ENCODE data around the gene NR3C2. TPM values are rescaled to one million over a fixed set of nuclear protein-coding genes. Genes with fewer than 3 reads are reported as not detected.
"Not testable (repeated sequence)": the region's sequence is repeated elsewhere in the genome, so short reads cannot be mapped to it uniquely, and the experiment has no call there.

The NR3C2 gene
- total RNA-seq, 1 donor from 2014 or later = 2.5 TPM

GRCh38 chr4:148090503-148091476, 351.4 kb downstream of the NR3C2 start:
- FAIRE-seq (no peak), DNase-seq (ENCODE audit: low read depth) (no peak)
- Histone ChIP-seq H3K9me3 (ENCODE audit: insufficient read depth, low read depth, low read length) (no peaks in the 10 kb centered on the region), H3K4me1 (ENCODE audit: insufficient read depth, low read length) (no peaks in the 10 kb centered on the region), H4K20me1 (ENCODE audit: insufficient read depth, low read length) (no peaks in the 10 kb centered on the region), H3K27me3 (ENCODE audit: insufficient read depth, low read length) (no peaks in the 10 kb centered on the region), H3K4me3 (ENCODE audit: insufficient read depth, low read depth, low read length) (no peak overlapping the region), H2AFZ (ENCODE audit: low read depth, low read length) (no peak overlapping the region), H3K4me2 (ENCODE audit: low read length) (no peak overlapping the region), H3K36me3 (ENCODE audit: insufficient read depth, low read length) (no peaks in the 10 kb centered on the region), H3K79me2 (ENCODE audit: insufficient read depth, low read length) (no peaks in the 10 kb centered on the region), H3K9ac (ENCODE audit: low read length) (no peak overlapping the region), H3K27ac (ENCODE audit: low read depth, low read length) (no peak overlapping the region)
- Mint-ChIP-seq H3K4me3 (ENCODE audit: unreplicated experiment) (no peak overlapping the region), H3K27me3 (ENCODE audit: low read depth, unreplicated experiment) (no peaks in the 10 kb centered on the region), H3K9me3 (ENCODE audit: unreplicated experiment) (peaks cover 3% of the 10 kb centered on the region), H3K27ac (ENCODE audit: unreplicated experiment) (no peak overlapping the region), H3K4me1 (ENCODE audit: low read depth, unreplicated experiment) (peaks cover 12% of the 10 kb centered on the region), H3K36me3 (ENCODE audit: low read depth, unreplicated experiment) (no peaks in the 10 kb centered on the region)
- TF ChIP-seq EZH2 (IDR thresholded peaks at IDR 0.05; ENCODE audit: insufficient read depth, low read length) = no peak
- no peak for TF ChIP-seq CTCF (IDR thresholded peaks at IDR 0.05; ENCODE audit: insufficient read depth, low read depth, low read length)

- Histone ChIP-seq H3K9me3 (ENCODE audit: insufficient read depth, low read depth, low read length) (no peaks in the 10 kb centered on the region), H3K4me2 (ENCODE audit: low read length) (no peak overlapping the region), H3K9ac (ENCODE audit: low read length) (no peak overlapping the region), H2AFZ (ENCODE audit: low read depth, low read length) (no peak overlapping the region), H4K20me1 (ENCODE audit: insufficient read depth, low read length) (no peaks in the 10 kb centered on the region), H3K4me3 (ENCODE audit: insufficient read depth, low read depth, low read length) (no peak overlapping the region), H3K4me1 (ENCODE audit: insufficient read depth, low read length) (no peaks in the 10 kb centered on the region), H3K79me2 (ENCODE audit: insufficient read depth, low read length) (no peaks in the 10 kb centered on the region), H3K27me3 (ENCODE audit: insufficient read depth, low read length) (no peaks in the 10 kb centered on the region), H3K36me3 (ENCODE audit: insufficient read depth, low read length) (no peaks in the 10 kb centered on the region), H3K27ac (ENCODE audit: low read depth, low read length) (no peak overlapping the region)
- no peak for TF ChIP-seq CTCF (IDR thresholded peaks at IDR 0.05; ENCODE audit: insufficient read depth, low read depth, low read length)
- TF ChIP-seq EZH2 (IDR thresholded peaks at IDR 0.05; ENCODE audit: insufficient read depth, low read length) = no peak
- peaks cover 4% of the 10 kb centered on the region for H3K9me3 Mint-ChIP-seq (ENCODE audit: unreplicated experiment)
- no peak for DNase-seq (ENCODE audit: low read depth)
- H3K27me3 Mint-ChIP-seq (ENCODE audit: low read depth, unreplicated experiment) = no peaks in the 10 kb centered on the region
- no peak overlapping the region for H3K4me3 Mint-ChIP-seq (ENCODE audit: unreplicated experiment)
- no peak for FAIRE-seq
- H3K4me1 Mint-ChIP-seq (ENCODE audit: low read depth, unreplicated experiment) = peaks cover 12% of the 10 kb centered on the region
- no peaks in the 10 kb centered on the region for H3K36me3 Mint-ChIP-seq (ENCODE audit: low read depth, unreplicated experiment)
- H3K27ac Mint-ChIP-seq (ENCODE audit: unreplicated experiment) = no peak overlapping the region
These were observed 352.2 kb downstream of the NR3C2 start for GRCh38 chr4:148090029-148090428.

- Histone ChIP-seq H3K9me3 (ENCODE audit: insufficient read depth, low read depth, low read length) (no peaks in the 10 kb centered on the region), H3K4me2 (ENCODE audit: low read length) (no peak overlapping the region), H3K36me3 (ENCODE audit: insufficient read depth, low read length) (no peaks in the 10 kb centered on the region), H2AFZ (ENCODE audit: low read depth, low read length) (no peak overlapping the region), H3K4me1 (ENCODE audit: insufficient read depth, low read length) (no peaks in the 10 kb centered on the region), H4K20me1 (ENCODE audit: insufficient read depth, low read length) (no peaks in the 10 kb centered on the region), H3K4me3 (ENCODE audit: insufficient read depth, low read depth, low read length) (no peak overlapping the region), H3K27ac (ENCODE audit: low read depth, low read length) (no peak overlapping the region), H3K79me2 (ENCODE audit: insufficient read depth, low read length) (no peaks in the 10 kb centered on the region), H3K27me3 (ENCODE audit: insufficient read depth, low read length) (no peaks in the 10 kb centered on the region), H3K9ac (ENCODE audit: low read length) (no peak overlapping the region)
- peaks cover under 1% of the 10 kb centered on the region for H3K36me3 Mint-ChIP-seq (ENCODE audit: low read depth, unreplicated experiment)
- no peak overlapping the region for H3K4me3 Mint-ChIP-seq (ENCODE audit: unreplicated experiment)
- TF ChIP-seq EZH2 (IDR thresholded peaks at IDR 0.05; ENCODE audit: insufficient read depth, low read length) (no peak), CTCF (IDR thresholded peaks at IDR 0.05; ENCODE audit: insufficient read depth, low read depth, low read length) (no peak)
- H3K4me1 Mint-ChIP-seq (ENCODE audit: low read depth, unreplicated experiment) = peaks cover 12% of the 10 kb centered on the region
- FAIRE-seq (no peak), DNase-seq (ENCODE audit: low read depth) (no peak)
- H3K27ac Mint-ChIP-seq (ENCODE audit: unreplicated experiment) = no peak overlapping the region
- no peaks in the 10 kb centered on the region for H3K27me3 Mint-ChIP-seq (ENCODE audit: low read depth, unreplicated experiment)
- H3K9me3 Mint-ChIP-seq (ENCODE audit: unreplicated experiment) = peaks cover 5% of the 10 kb centered on the region
These were observed 352.6 kb downstream of the NR3C2 start for GRCh38 chr4:148089624-148090023.

- H3K4me1 ChIP-seq (ENCODE audit: insufficient read depth, low read length); H3K27ac ChIP-seq (ENCODE audit: low read depth, low read length); H3K27me3 ChIP-seq (ENCODE audit: insufficient read depth, low read length); H3K79me2 ChIP-seq (ENCODE audit: insufficient read depth, low read length); H3K9me3 ChIP-seq (ENCODE audit: insufficient read depth, low read depth, low read length); H3K4me3 ChIP-seq (ENCODE audit: insufficient read depth, low read depth, low read length); H3K4me1 Mint-ChIP-seq (ENCODE audit: low read depth, unreplicated experiment); H3K9ac ChIP-seq (ENCODE audit: low read length); H3K36me3 ChIP-seq (ENCODE audit: insufficient read depth, low read length); H4K20me1 ChIP-seq (ENCODE audit: insufficient read depth, low read length); H3K4me3 Mint-ChIP-seq (ENCODE audit: unreplicated experiment); DNase-seq (ENCODE audit: low read depth); H2AFZ ChIP-seq (ENCODE audit: low read depth, low read length); H3K4me2 ChIP-seq (ENCODE audit: low read length); FAIRE-seq; H3K27me3 Mint-ChIP-seq (ENCODE audit: low read depth, unreplicated experiment); H3K27ac Mint-ChIP-seq (ENCODE audit: unreplicated experiment): not testable (repeated sequence)
- Mint-ChIP-seq H3K36me3 (ENCODE audit: low read depth, unreplicated experiment) (peaks cover 11% of the 10 kb centered on the region), H3K9me3 (ENCODE audit: unreplicated experiment) (peaks cover 15% of the 10 kb centered on the region)
These were observed 359.1 kb downstream of the NR3C2 start for GRCh38 chr4:148083073-148083472.
